Activated T-helper 1 cell treated with Interleukin-2 at 50 U/mL for 16 hours (primary cell): ENCODE measurements around the gene RBPJL.

Experiments used
- DNase-seq: peaks from one replicate; pipeline ENCODE4 v3.0.0-alpha.2; 2020; ENCODE audit warnings: low read depth

RBPJL gene

DNA sequence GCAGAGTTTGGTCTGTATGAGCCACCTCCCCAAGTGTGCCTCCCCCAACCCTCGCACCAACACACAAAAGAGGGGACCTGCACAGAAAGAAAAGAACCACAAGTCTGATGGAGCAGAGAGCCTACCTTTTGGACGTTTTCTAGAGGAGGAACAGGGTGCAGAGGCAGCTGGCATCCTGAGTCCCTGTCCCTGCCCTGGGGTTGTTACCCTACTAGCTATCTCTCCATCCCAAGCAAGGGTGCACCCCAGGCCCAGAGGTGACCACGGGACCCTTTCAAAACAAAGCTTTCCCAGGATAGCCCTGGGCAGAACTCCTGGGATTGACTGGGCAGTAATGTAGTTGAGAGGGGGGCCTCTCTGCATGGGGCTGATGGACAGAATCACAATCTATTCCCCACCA lies 11.2 kb downstream of the RBPJL start:
- no peak for DNase-seq

DNA sequence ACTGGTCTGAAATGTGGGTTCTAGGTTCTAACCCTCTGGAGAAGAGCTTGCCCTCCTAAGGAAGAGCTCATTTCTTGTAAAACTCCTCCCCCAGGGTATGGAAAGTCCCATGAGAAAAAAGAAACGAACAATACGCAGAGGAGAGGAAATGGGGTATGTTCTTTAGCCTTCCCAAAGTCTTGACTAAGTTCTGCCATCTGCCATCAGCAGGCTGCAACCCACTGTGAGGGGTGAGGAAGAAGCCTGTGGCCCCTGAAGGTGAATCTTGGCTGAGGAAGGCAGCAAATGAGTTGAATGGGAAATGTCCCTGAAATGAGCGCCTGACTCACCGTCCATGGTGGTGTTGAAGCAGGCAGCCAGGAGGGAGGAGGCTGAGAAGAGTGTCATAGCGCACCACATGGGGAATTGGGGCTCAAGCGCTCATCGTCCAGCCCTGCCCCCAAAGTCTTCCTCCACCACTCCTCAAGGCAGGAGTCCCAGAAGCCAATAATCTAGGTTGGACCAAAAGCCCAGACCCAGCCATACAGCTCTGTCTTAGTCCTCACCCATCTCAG lies 11.8 kb downstream of the RBPJL start:
- DNase-seq = no peak

DNA sequence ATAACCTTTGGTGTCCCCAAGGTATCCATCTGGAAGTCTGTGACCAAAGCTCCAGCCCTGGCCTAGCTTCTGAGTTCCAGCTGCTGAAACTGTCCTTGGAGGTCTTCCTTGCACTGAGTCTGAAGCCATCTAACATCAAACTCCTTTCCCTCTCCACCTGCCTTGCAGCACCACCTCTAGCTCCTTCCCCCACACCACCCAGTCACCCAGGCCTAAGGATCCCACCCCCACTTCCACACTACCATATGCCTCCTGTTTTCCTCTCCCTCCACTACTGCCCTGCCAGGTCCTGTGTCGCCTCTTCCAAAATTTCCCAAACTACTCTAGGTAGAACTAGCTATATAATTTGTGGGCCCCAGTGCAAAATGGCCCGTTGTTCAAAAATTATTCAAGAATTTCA lies 12.3 kb downstream of the RBPJL start:
- DNase-seq = no peak

DNA sequence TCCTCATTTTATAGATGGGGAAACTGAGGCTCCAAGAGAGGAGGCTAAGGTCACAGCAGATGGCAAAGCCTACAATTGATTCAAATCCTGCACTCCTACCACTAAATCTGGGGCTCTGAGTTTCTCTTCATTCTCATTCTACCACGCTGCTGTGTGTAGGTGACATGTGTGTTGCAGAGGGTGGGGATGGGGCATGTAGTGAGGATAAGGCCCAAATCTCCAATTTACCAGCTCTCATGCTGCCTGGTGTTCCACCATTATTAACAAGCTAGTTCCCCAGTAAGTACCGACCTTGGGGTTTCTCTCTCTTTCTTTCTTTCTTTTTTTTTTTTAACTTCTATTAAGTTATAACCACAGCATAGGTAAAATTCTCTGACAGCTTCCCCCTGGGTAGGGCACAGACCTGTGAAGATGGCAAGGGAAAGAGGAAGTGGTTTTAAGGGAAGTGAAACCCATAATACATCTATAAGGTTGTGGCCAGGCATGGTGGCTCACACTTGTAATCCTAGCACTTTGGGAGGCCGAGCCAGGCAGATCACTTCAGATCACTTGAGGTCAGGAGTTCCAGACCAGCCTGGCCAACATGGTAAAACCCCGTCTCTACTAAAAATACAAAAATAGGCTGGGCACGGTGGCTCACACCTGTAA lies 14.4 kb downstream of the RBPJL start:
- DNase-seq = no peak

DNA sequence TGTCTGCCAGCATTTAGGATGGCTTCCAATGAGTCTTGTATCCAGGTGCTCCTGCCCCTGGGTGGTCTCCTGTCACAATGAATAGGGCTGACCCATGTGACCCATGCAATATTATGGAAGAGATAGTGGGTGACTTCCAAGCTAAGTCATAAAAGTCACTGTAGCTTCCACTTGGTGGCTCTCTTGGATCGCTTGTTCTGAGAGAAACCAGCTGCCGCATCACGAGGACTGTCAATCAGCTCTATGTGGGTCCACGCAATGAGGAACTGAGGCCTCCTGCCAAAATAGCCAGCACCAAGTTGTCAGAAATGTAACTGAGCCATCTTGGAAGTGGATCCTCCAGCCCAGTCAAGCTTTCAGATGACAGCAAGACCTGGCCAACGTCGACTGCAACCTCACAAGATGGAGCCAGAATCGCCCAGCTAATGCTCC lies 16.3 kb downstream of the RBPJL start:
- DNase-seq = no peak

DNA sequence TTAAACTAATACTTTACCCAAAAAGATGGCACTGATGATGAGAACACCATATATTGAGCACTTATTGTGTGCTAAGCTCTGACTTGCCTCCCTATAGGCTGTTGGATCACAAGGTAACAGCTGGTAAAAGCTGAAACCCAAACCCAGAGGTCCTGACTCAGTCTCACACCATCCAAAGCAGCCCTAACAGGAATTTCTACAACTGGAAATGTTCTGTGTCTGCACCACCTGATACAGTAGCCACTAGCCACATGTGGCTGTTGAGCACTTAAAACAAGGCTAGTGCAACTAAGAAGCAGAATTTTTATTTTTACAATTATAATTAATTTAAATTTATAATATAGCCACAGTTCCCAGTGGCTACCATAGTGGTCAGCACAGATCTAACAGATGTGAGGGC lies 17.1 kb downstream of the RBPJL start:
- no peak for DNase-seq

DNA sequence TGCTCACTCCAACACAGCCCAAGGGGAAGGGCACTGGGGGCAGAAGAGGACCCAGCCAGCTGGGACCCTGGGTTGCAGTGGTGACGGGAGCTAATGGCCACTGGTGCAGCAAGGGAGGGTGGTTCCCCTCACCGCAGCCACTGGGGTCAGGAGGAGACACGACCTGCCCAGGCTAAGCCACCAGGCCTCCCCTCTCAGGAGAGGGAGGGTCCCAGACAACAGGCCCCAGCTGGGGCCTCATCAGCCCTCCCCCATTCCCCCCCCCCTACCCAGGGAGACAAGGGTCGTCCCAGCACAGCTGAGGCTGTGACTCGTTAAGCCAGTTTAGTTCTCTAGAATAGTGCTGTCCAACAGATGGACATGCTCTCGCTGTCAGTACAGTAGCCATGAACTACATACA lies 18.7 kb downstream of the RBPJL start:
- no peak for DNase-seq

DNA sequence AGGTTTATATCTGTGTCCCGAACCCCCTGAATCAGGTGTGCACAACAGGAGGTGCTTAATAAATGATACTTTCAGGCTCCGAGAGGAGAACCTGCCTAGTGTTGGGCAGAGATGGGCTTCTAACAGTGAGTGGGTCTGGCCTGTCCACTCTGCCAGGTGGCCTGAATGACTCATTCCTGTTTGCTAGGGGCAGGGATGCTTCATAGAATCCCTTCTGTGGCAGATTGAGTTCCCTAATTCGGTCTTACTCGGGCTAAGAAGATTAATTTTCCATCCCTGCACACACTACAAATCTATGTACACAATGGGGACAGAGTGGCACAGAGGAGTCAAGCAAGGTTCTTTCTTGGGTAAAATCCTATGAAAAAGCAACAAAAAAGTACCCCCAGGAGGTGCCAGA lies 21.8 kb downstream of the RBPJL start:
- no peak for DNase-seq

DNA sequence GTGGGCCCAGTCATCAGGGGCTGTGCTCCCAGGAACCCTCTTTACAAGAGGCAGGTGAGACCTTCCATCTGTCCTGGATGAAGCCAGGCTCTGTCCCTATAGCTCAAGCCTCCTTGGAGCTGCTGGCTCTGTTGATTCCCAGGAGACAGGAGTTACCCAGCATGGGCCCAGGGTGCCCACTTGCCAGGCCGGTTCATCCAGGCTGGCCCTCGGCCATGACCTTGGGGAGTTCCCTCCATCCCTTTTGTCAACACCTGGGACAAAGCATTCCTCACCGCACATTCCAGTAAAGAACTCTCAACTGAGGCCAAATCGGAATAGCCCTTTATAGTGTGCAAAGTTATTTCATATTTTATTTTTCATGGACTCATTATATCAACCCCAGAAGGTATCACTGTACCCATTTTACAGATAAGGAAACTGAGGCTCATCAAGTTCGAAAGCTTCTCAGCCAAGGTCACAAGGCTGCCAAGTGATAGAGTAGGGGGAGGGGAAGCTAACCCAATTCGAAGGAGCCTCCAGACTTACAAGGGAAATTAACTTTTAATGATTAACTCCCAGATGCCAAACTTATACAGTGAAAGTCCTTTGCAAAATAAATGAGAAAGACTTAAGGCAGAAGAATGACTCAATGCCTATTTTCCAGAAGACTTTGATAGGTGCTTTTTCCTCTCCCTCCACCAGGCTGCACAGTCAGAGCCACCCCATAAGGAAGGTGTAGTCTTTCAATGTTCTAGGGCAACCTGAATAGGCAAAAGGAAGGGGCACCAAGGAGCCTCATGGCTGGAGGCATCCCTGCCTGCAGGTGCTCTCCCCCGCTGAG lies 23.1 kb downstream of the RBPJL start:
- DNase-seq = no peak

DNA sequence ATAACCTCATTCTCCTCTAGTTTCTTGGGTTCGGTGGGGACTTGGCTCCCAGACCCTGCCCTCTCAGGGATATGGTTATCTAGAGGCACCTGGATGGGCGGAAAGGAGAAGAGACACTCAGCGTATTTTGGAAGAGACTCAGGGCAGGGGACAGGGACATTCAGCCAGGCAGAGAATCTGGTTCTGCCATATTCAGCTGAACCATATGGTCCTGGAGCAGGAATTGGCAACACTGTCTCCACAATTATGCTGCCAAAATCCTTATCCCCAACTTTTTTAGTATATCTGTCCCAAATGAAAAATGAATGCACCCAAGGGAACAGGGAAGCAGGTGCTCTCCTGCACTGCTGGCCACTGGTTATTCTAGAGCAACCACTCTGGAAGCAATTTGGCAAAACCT lies 23.8 kb downstream of the RBPJL start:
- no peak for DNase-seq

DNA sequence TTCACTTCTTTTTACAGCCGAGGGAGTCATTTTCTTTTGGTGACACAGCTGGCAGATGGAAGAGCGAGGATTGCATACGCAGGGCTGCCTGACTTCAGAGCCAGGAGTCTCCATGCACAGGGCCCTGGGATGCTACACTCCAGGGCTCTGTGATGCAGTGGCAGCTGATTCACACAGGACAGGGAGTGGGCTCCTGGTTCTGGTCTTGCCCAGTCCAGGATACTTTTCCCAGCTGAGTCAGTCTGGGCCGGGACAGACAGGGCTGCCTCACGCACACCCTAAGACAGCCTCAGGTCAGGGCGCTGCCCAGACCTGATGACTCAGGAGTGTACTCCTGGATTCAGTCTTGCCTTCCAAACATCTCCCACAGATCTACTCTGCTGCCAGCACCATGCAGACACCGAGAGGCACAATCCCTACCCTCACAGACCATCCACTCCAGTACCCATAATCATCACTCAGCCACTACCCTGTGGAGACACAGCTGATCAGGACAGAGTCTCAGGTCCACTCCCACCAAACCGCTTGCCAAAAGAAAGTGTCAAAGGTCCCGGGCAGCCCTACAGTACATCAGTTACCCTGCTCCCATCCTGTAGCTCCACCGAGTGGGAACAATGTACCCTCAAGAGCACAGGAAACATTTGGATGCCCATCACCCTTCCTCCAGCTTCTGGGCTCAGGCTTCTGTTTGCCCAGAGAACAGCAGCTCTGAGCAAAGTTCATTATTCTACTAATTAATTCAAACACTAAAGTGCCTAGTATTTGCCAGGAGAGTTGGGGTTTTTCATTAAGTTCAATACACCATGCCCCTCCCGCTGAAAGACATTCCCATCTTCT lies 30.1 kb downstream of the RBPJL start:
- no peak for DNase-seq

DNA sequence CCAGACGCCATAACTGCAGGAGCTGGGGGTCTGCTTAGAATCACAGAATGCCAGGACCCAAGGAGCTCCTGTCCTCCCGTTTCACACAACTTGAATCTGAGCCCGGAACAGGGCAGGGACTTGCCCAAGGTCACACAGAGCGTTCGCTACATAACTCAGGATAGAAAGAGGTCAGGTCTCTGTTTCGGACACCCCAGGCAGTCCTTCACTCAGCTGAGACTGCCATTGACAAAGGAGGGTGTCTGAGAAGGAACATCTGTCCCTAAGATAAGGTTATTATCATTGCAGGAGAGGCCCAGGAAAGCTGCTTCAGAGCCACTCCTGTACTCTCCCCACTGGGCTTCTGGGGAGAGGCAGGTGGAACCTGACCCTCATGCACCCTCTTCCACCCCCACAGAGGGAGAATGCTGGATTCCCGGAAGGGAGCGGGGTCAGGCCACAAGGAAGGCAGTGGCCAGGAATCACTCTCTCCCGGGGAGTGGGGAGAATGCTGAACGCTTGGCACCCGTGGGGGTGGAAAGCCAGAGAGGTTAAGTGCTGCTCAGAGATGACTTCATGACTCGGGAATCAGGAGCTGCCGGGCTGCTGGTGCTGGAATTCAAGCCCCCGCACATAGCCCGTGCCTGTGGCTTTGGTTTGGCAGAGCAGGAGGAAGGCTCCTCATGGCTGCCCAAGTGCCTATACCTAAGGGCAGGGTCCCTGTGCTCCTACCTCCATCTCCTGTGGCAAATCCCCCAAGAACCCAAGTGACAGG lies 30.9 kb downstream of the RBPJL start:
- DNase-seq = no peak

DNA sequence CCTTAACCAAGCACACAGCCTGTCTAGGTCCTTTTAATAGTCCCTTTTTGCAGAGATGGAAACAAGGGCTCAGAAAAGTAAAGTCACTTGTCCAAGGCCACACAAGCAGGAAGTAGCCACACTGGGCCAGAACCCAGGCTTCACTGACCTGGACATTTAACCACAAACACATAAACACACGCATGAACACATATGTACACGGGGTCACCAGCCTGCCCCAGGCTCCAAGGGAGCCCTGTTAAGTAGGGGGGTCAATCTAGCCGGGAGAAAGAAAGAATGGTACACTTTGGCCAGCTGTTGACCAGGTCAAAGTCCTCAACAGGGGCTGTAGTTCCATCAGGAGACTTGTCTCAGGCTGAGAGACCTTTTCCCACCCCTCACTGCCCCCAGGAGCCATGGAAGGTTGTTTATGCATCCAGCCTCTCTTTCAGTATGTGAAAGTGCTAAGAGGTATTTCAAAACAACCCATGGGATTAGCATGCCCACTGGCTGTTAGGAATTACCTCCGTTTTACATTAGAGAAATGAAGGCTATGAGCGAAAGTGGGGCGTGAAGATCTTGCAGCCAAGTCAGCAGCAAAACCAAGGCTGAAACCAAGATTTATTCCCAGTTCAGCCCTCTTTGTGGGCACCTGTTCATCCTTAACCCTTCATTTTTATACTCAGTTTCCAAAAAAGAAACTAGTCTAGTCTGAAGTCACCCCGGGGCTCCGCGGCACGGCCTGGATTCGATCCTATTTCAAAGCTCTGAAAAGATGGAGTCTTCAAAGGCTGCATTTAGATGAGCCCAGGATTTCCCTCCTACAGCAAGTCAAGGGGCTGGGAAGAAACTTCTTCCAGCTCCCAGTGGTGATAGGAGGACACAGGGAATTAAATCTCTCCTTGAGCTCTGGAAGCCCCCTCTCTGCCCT lies 31.7 kb downstream of the RBPJL start:
- DNase-seq = no peak

DNA sequence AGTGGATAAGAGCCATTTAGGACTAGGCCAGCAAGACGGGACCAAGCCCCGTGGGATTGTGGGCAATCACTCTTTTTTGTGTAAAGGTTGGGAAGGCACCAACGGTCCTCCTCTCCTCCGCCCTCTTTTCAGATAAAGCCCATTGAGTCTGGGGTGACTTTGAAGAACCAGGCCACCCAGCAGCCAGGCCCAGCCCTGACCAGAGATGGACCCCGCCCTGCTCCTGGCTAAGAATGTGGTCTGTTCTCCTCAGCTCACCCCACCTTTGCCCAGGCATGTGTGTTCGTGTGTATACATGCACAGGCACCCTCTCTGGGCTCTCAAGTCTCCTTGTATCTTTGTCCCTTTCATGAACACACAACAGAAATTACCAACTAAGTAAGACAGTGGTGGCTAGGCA lies 32.4 kb downstream of the RBPJL start:
- DNase-seq = no peak

DNA sequence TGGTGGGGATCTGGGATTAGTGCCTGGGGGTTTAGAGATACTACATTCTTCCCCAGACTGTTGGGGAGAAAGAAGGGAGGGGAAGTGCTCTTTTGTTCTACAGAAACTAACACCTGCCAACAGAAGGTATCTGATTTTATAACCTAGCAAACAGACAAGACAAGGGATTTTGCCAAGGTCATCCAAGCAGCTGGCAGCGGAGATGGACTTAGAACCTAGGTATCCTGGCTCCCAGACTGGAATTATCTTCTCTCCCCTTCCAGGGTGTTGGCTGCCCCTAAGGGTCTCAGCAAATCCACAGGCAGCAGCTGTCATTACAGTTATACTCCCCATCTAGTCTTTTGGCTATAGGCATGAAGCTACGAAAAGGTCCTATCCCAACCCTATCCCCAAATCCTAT lies 33.2 kb downstream of the RBPJL start:
- DNase-seq = no peak

DNA sequence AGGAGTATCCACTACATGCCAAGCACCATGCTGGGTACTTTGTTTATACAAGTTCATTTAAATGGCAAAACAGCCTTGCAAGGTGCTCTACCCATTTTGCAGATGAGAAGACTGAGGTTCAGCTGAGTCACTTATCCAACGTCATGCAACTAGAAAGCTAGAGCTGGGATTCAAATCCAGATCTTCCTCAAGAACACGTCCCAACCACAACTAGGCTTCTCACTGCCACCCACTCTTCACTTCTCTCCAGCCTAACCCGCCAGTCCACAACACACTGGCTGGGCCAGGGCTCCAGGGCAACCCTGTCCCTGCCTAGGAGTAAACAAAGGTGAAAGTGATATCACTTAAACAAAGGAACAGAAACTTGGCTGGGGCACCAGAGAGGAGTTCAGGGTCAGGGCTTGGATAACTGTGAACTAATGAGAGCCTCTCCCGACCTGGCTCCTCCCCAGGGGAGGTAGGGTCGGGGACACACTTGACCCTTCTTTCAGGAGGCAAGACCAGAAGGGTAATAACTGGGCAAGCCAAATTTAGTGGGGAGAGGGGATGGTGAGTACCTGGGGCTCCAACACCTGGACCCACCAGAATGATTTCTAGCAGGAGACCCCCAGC lies 33.7 kb downstream of the RBPJL start:
- DNase-seq = no peak

DNA sequence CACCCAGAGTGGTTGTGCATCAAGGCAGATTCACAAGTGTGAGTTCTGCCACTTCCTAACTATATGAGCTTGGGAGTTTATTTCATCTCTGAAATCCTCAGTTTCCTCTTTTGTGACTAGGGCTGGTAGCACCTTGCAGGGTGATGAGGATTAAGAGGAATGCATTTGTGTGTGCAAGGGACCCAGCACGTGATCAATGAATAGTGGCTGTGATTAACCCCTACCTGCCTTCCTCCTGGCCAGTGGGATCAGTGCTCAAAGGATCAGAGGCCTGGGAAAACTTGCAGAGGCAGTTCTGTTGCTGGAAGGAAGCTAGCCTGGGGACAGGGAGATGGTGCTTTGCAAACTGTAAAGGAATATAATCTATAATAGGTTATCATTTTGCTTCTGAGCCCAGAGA lies 34.3 kb downstream of the RBPJL start:
- no peak for DNase-seq

DNA sequence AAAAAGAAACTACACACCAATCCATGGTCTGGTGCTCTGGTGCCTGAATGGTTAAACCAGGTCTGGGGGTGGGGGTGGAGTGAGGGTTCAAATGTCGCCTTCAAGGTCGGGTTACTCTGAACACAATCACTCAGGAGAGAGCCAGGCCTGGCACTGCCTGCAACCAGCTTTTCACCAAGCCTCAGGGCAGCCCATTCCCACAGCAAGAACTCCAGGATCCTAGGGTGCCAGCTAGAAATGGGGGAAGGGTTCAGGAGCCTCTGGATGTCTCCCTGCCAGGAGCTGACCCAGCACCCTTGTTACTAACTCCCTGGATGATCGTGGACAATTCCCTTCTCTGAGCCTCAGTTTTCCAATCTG lies 34.9 kb downstream of the RBPJL start:
- DNase-seq = no peak

DNA sequence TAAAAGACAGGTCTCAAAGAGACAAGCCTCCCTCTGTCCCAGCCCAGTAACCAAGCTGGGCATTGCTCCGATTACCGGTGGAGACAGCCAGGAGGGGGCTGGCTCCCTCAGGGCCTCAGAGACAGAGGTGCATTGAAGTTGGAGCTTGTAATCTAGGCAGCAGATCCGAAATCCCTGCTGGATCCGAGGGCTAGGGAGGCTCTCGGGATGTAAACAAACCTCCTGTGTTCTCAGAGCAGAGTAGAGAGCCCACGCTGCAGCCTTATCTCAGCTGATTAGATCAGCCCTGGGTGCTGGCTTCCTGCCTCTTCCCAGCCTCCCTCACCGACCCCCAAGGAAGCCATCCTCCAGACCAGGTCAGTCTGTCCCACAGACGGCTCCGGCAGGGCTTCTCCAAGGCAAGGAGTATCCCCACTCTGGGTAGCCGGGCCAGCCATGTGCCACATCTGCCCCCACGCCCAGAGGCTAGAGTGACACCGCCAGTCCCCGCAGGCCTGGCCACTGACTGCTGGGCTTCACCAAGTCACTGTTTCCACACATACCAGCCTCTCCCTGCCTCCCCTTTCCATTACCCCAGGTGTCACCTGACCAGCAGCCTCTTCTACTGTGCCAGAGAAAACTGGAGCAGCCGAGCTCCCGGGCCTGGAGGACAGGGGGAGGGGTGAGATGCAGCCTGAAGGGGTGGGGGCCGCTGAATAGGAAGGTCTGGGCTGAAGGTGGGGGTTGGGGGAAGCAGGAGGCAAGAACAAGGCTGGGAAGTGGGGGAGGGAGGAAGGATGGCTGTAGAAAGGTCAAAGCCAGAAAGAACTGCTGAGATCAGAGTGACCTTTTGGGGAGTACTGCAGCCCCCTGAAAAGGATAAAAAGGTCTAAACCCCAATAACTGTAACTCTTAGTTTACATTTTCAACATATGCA lies 35.6 kb downstream of the RBPJL start:
- DNase-seq = no peak
